Measurements from ENCODE around the gene RO60.
"Not testable (repeated sequence)": the region's sequence is repeated elsewhere in the genome, so short reads cannot be mapped to it uniquely, and the experiment has no call there.

RO60 gene

GRCh38 chr1:193059282-193060114 lies at the start of gene RO60, which contains the start of gene UCHL5:
Gene RO60 (plus strand): TSS chr1:193059612. CDS start chr1:193069055, 9,443 bp downstream.
Gene UCHL5 (minus strand): TSS chr1:193059360. CDS start chr1:193059260, 100 bp downstream.
- DNase-seq = peak; percentile 95

GRCh38 chr1:193011406-193011805 lies 48.0 kb upstream of the RO60 start:
- DNase-seq = no peak

GRCh38 chr1:193013005-193013404 lies 46.4 kb upstream of the RO60 start:
- DNase-seq = no peak

- no peak for DNase-seq
These were observed 45.7 kb upstream of the RO60 start for GRCh38 chr1:193013707-193014106.

GRCh38 chr1:193014400-193014799 lies 45.0 kb upstream of the RO60 start:
- DNase-seq = no peak

GRCh38 chr1:193016788-193017187 lies 42.6 kb upstream of the RO60 start:
- no peak for DNase-seq

- DNase-seq = no peak
These were observed 39.9 kb upstream of the RO60 start for GRCh38 chr1:193019442-193020026.

- no peak for DNase-seq
These were observed 34.2 kb upstream of the RO60 start for GRCh38 chr1:193025218-193025617.

GRCh38 chr1:193030280-193030679 lies 29.1 kb upstream of the RO60 start:
- DNase-seq = no peak

- no peak for DNase-seq
These were observed 28.0 kb upstream of the RO60 start for GRCh38 chr1:193031431-193031830.

- DNase-seq = not testable (repeated sequence)
These were observed 26.6 kb upstream of the RO60 start for GRCh38 chr1:193032643-193033427.

GRCh38 chr1:193033610-193034009 lies 25.8 kb upstream of the RO60 start:
- DNase-seq = no peak

GRCh38 chr1:193036337-193037047 lies 22.9 kb upstream of the RO60 start:
- no peak for DNase-seq

- no peak for DNase-seq
These were observed 19.4 kb upstream of the RO60 start for GRCh38 chr1:193040011-193040410.

- DNase-seq = no peak
These were observed 16.4 kb upstream of the RO60 start for GRCh38 chr1:193042766-193043691.

GRCh38 chr1:193048913-193049312 lies 10.5 kb upstream of the RO60 start:
- not testable (repeated sequence) for DNase-seq

GRCh38 chr1:193054169-193054675 lies 5.2 kb upstream of the RO60 start:
- DNase-seq = no peak

GRCh38 chr1:193058529-193059281 lies 707 bp upstream of the RO60 start:
- peak; percentile 64 for DNase-seq

GRCh38 chr1:193060115-193060403 lies 647 bp downstream of the RO60 start:
- no peak for DNase-seq

- peak; percentile 12 for DNase-seq
These were observed 994 bp downstream of the RO60 start for GRCh38 chr1:193060406-193060805.

- DNase-seq = no peak
These were observed 1.5 kb downstream of the RO60 start for GRCh38 chr1:193060938-193061337.
